Measurements from ENCODE around the gene PRDM10.
"Not testable (repeated sequence)": the region's sequence is repeated elsewhere in the genome, so short reads cannot be mapped to it uniquely, and the experiment has no call there.

Gene PRDM10

DNA sequence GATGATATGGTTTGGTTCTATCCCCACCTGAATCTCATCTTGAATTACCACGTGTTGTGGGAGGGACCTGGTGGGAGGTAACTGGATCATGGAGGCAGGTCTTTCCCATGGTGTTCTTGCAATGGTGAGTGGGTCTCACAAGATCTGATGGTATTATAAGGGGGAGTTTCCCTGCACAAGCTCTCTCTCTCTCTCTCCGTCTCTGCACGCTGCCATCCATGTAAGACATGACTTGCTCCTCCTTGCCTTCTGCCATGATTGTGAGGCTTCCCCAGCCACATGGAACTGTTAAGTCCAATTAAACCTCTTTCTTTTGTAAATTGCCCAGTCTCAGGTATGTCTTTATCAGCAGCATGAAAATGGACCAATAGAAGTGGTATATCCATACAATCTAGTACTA is 13.2 kb upstream of the PRDM10 start:
- H3K27me3 ChIP-seq (ENCODE audit: control insufficient read depth, insufficient read depth, low read length); H3K9me3 ChIP-seq (ENCODE audit: control insufficient read depth, insufficient read depth, low read depth, low read length); H3K27ac ChIP-seq (ENCODE audit: low read depth, low read length); H3K4me1 ChIP-seq (ENCODE audit: control insufficient read depth, insufficient read depth, low read length); H3K4me3 ChIP-seq (ENCODE audit: low read depth, low read length); H3K36me3 ChIP-seq (ENCODE audit: control insufficient read depth, insufficient read depth, low read length); H3K9ac ChIP-seq (ENCODE audit: low read length): not testable (repeated sequence)

DNA sequence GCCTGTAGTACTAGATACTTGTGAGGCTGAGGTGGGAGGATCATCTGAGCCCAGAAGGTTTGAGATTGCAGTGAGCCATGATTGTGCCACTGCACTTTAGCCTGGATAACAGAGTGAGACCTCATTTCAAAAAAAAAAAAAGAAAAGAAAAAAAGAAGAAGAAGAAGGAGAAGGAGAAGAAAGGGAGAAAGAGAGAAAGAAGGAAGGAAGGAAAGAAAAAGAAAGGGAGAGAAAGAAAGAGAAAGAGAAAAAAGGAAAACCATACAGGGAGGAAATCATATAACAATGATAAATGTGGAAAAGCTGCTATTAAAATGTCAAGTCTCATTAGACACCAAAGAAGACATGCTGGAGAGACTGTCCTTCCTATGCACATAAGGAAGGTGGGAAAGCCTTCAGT is 5.7 kb upstream of the PRDM10 start:
- no peak overlapping the region for H3K27ac ChIP-seq (ENCODE audit: low read depth, low read length)
- no peaks in the 10 kb centered on the region for H3K36me3 ChIP-seq (ENCODE audit: control insufficient read depth, insufficient read depth, low read length)
- H3K4me1 ChIP-seq (ENCODE audit: control insufficient read depth, insufficient read depth, low read length), result no peaks in the 10 kb centered on the region
- H3K27me3 ChIP-seq (ENCODE audit: control insufficient read depth, insufficient read depth, low read length), result no peaks in the 10 kb centered on the region
- H3K9me3 ChIP-seq (ENCODE audit: control insufficient read depth, insufficient read depth, low read depth, low read length), result no peaks in the 10 kb centered on the region
- H3K9ac ChIP-seq (ENCODE audit: low read length), result no peak overlapping the region
- no peak overlapping the region for H3K4me3 ChIP-seq (ENCODE audit: low read depth, low read length)

DNA sequence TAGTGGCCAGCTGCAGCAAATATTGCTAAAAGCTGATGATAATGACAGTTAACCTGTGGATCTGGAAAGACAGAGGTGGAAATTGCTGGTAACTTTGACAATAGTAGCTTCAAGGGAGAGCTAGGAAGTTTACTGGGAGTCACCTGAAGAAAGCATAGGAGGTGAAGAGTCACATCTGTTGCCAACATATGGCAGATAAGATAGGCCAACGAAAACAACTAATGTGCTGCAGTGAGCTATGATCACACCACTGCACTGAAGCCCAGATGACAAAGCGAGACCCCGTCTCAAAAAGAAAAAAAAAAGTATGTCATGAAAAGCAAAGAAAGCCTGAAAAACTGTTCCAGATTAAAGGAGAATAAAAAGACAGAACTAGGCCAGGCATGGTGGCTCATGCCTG is 4.3 kb upstream of the PRDM10 start:
- H3K9me3 ChIP-seq (ENCODE audit: control insufficient read depth, insufficient read depth, low read depth, low read length), result no peaks in the 10 kb centered on the region
- H3K4me1 ChIP-seq (ENCODE audit: control insufficient read depth, insufficient read depth, low read length), result no peaks in the 10 kb centered on the region
- no peaks in the 10 kb centered on the region for H3K27me3 ChIP-seq (ENCODE audit: control insufficient read depth, insufficient read depth, low read length)
- no peak overlapping the region for H3K27ac ChIP-seq (ENCODE audit: low read depth, low read length)
- H3K9ac ChIP-seq (ENCODE audit: low read length), result no peak overlapping the region
- H3K4me3 ChIP-seq (ENCODE audit: low read depth, low read length), result no peak overlapping the region
- H3K36me3 ChIP-seq (ENCODE audit: control insufficient read depth, insufficient read depth, low read length), result no peaks in the 10 kb centered on the region

DNA sequence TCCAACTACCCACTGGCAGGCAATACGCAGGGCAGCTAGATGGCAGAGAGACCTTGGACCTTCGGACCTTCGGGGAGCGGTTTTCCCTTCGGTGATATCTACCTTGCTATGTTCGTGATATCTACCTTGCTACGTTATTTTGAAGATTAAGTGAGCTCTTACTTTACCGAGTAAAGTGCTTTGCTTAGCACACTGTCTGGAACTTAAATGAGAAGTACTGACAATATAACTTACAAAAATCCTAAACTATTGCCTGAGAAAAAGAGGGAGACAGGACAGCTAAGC is 1.0 kb upstream of the PRDM10 start:
- no peaks in the 10 kb centered on the region for H3K27me3 ChIP-seq (ENCODE audit: control insufficient read depth, insufficient read depth, low read length)
- no peaks in the 10 kb centered on the region; the same call in 1 of the 2 replicates for H3K4me1 ChIP-seq (ENCODE audit: control insufficient read depth, insufficient read depth, low read length)

DNA sequence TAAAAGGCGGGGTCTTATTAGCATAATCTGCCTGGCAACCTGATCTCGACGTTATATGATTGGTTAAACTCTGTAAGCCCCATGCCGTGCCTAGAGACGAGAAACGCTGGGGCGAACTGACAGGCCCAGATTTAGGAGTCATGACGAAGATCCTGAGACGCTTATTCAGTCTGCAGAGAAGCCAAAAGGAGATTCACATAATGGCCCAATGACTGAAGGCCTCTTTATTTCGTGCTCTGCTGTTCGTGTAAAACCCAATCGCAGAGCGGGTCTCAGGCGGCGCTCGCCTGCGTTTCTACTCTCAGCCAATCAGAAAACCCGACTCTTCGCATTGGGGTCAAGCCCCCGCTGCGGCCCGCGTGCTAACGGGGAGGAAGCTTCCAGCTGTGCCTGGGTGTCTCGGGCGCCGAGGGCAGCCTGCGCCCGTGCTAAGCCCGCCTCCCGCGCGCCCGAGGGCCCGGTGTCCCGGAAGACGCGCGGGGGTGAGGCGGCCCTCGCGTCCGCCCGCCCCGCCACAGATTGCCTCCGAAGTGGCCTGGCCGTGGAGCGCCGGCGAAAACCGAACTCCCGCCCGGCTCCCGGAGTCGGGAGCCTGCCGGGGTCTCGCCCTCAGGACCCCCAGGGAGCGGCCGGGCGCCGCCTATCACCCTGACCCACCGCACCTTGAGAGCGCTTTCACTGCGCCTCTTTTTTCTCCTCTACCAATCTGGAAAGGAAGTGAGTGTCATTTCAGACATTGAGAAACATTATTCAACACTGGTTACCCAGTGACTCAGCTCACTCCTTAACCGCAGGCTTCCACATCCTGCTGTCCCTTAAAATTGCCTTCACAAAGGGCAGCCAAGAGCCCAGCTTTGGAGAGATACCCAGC is 446 bp upstream of the PRDM10 start:
- no peaks in the 10 kb centered on the region; the same call in 1 of the 2 replicates for H3K4me1 ChIP-seq (ENCODE audit: control insufficient read depth, insufficient read depth, low read length)
- H3K4me3 ChIP-seq (ENCODE audit: low read depth, low read length), result peak overlapping the region; percentile 89
- H3K27ac ChIP-seq (ENCODE audit: low read depth, low read length), result peak overlapping the region; percentile 99
- H3K9me3 ChIP-seq (ENCODE audit: control insufficient read depth, insufficient read depth, low read depth, low read length), result no peaks in the 10 kb centered on the region
- no peaks in the 10 kb centered on the region for H3K36me3 ChIP-seq (ENCODE audit: control insufficient read depth, insufficient read depth, low read length)
- peak overlapping the region; percentile 99 for H3K9ac ChIP-seq (ENCODE audit: low read length)
- H3K27me3 ChIP-seq (ENCODE audit: control insufficient read depth, insufficient read depth, low read length), result no peaks in the 10 kb centered on the region

More for the DNA sequence above, 1.0 kb upstream of the PRDM10 start:
- H3K4me3 ChIP-seq (ENCODE audit: low read depth, low read length), result peak overlapping the region; percentile 89
- H3K36me3 ChIP-seq (ENCODE audit: control insufficient read depth, insufficient read depth, low read length), result no peaks in the 10 kb centered on the region
- peak overlapping the region; percentile 99 for H3K9ac ChIP-seq (ENCODE audit: low read length)
- no peaks in the 10 kb centered on the region for H3K9me3 ChIP-seq (ENCODE audit: control insufficient read depth, insufficient read depth, low read depth, low read length)
- H3K27ac ChIP-seq (ENCODE audit: low read depth, low read length), result peak overlapping the region; percentile 99

DNA sequence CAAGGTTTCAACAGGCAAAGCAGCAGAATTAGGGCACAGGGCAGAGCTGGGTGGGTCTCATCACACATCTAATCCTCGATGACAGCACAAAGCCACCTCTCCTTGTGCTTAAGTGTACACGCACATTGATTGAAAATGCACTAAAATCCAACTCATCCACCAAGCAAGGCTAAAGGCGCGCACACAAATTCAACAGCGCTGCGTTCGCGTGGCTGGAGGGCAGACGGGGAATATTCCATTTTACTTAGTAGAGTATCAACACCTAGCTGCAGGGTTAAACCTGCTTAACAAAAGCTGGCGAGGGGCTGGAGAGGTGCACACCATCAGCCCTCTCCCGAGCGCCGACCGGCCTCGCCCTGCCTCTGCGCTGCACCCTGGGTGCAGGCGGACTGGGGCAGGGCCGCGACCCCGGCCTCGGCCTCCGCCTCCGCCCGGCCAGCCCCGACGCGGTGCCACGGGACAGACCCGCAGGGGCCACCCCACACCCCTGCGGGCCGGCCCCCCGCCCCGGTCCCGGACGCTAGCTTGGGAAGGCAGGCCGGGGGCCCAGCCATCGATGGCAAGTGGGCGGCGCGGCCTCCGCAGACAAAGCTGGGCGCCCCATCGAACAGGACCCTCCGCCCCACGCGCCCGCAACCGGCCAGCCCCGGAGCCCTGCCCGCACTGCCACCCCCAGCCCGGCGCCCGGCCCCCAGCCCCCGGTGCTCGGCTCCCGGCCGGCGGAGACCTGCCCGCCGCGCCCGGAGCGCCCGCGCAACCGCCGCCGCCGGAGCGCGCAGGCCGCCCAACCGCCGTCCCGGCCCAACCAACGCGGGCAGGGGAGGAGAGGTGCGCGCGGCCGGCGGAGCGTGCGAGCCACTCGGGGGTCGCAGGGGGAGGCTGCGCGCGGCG is 929 bp downstream of the PRDM10 start:
- no peaks in the 10 kb centered on the region for H3K27me3 ChIP-seq (ENCODE audit: control insufficient read depth, insufficient read depth, low read length)
- peak overlapping the region; percentile 89 for H3K4me3 ChIP-seq (ENCODE audit: low read depth, low read length)
- H3K4me1 ChIP-seq (ENCODE audit: control insufficient read depth, insufficient read depth, low read length), result peaks cover 3% of the 10 kb centered on the region
- 0 out of 2 replicates have a peak, but pooled peaks cover 3% of the 10 kb centered on the region for H3K36me3 ChIP-seq (ENCODE audit: control insufficient read depth, insufficient read depth, low read length)
- H3K9ac ChIP-seq (ENCODE audit: low read length), result peak overlapping the region; percentile 99
- H3K9me3 ChIP-seq (ENCODE audit: control insufficient read depth, insufficient read depth, low read depth, low read length), result no peaks in the 10 kb centered on the region
- peak overlapping the region; percentile 99 for H3K27ac ChIP-seq (ENCODE audit: low read depth, low read length)

DNA sequence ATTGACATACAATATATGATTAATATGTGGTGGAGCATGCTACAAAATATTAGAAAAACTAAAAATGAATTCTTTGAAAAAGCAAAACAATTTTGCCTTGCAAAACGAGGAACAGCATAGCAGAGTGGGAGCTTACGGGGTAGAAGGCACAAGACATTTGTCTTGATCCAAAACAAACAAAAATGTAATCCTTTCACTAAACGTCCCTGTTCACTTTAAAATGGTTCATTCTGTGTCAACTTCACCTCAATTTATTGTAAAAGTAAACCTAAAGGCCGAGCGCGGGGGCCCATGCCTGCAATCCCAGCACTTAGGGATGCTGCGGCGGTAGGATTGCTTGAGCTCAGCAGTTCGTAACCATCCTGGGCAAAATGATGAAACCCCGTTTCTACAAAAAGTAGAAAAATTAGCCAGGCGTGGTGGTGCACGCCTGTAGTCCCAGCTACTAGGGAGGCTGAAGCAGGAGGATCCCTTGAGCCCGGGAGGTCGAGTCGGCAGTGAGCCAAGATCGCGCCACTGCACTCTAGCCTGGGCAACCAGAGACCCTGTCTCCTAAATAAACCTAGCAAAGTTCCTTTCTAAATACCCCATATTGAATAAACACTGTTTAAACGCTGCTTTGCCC is 2.0 kb downstream of the PRDM10 start:
- Histone ChIP-seq H3K27ac (ENCODE audit: low read depth, low read length) (no peak overlapping the region), H3K9me3 (ENCODE audit: control insufficient read depth, insufficient read depth, low read depth, low read length) (no peaks in the 10 kb centered on the region), H3K4me3 (ENCODE audit: low read depth, low read length) (peak overlapping the region; percentile 89), H3K27me3 (ENCODE audit: control insufficient read depth, insufficient read depth, low read length) (no peaks in the 10 kb centered on the region), H3K9ac (ENCODE audit: low read length) (no peak overlapping the region), H3K36me3 (ENCODE audit: control insufficient read depth, insufficient read depth, low read length) (0 out of 2 replicates have a peak, but pooled peaks cover 3% of the 10 kb centered on the region), H3K4me1 (ENCODE audit: control insufficient read depth, insufficient read depth, low read length) (peaks cover 7% of the 10 kb centered on the region)

DNA sequence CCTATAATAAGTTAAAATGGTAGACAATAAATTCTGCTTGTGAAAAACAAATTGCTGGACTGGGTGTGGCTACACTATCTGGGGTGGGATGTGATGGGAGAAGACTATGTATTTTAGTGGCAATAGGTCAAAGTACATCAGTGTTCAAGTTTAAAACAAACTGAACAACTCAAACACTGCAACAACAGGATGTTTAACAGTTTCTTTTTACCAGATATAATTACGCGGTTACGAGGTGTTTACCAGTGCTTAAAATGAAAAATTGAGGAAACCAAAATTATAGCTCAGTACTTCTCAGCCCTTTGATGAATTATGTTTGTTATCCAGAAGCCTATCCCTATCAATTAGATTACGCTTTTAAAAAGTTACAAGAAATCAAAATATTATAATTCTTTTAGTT is 3.2 kb downstream of the PRDM10 start:
- Histone ChIP-seq H3K9ac (ENCODE audit: low read length) (no peak overlapping the region), H3K36me3 (ENCODE audit: control insufficient read depth, insufficient read depth, low read length) (0 out of 2 replicates have a peak, but pooled peaks cover 3% of the 10 kb centered on the region), H3K27ac (ENCODE audit: low read depth, low read length) (no peak overlapping the region), H3K9me3 (ENCODE audit: control insufficient read depth, insufficient read depth, low read depth, low read length) (no peaks in the 10 kb centered on the region), H3K27me3 (ENCODE audit: control insufficient read depth, insufficient read depth, low read length) (no peaks in the 10 kb centered on the region), H3K4me1 (ENCODE audit: control insufficient read depth, insufficient read depth, low read length) (peaks cover 7% of the 10 kb centered on the region), H3K4me3 (ENCODE audit: low read depth, low read length) (no peak overlapping the region)

DNA sequence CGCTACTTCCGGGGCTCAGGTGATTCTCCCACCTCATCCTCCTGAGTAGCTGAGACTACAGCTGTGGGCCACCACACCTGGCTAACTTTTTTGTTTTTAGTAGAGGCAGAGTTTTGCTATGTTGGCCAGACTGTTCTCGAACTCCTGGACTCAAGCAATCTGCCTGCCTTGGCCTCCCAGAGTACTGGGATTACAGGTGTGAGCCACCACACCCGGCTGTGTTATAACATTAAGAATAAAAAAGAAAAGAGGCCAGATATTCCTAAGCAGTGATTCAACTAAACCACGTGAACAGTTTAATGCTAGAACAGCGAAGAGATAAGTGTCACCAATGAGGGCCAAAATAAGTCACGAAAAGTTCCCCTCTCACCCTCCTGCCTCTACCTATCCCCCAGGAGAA is 3.7 kb downstream of the PRDM10 start:
- H3K27ac ChIP-seq (ENCODE audit: low read depth, low read length), result no peak overlapping the region

DNA sequence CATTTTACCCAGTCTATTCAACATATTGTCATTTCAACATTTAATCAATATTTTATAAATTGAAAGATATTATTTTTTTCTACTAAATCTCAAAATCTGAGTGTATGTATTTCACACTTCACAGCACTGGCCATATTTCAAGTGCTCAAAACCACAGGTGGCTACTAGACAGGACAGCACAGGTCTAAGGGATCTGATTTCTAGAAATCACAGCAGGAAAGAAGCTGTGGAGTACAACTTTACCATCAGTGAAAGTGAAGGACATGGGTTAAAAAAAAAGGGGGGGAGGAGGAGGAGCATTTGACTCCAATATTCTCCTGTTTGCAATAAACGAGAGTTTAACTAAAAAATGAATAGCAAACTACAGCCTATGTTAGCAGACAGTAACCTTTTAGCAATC is 4.5 kb downstream of the PRDM10 start:
- Histone ChIP-seq H3K4me1 (ENCODE audit: control insufficient read depth, insufficient read depth, low read length) (peaks cover 7% of the 10 kb centered on the region), H3K36me3 (ENCODE audit: control insufficient read depth, insufficient read depth, low read length) (0 out of 2 replicates have a peak, but pooled peaks cover 3% of the 10 kb centered on the region), H3K4me3 (ENCODE audit: low read depth, low read length) (no peak overlapping the region)

More for the DNA sequence above, 3.7 kb downstream of the PRDM10 start:
- H3K4me1 ChIP-seq (ENCODE audit: control insufficient read depth, insufficient read depth, low read length), result peaks cover 7% of the 10 kb centered on the region
- no peak overlapping the region for H3K4me3 ChIP-seq (ENCODE audit: low read depth, low read length)
- no peaks in the 10 kb centered on the region for H3K27me3 ChIP-seq (ENCODE audit: control insufficient read depth, insufficient read depth, low read length)
- H3K9ac ChIP-seq (ENCODE audit: low read length), result no peak overlapping the region
- H3K9me3 ChIP-seq (ENCODE audit: control insufficient read depth, insufficient read depth, low read depth, low read length), result no peaks in the 10 kb centered on the region
- H3K36me3 ChIP-seq (ENCODE audit: control insufficient read depth, insufficient read depth, low read length), result 0 out of 2 replicates have a peak, but pooled peaks cover 3% of the 10 kb centered on the region

More for the DNA sequence above, 4.5 kb downstream of the PRDM10 start:
- no peak overlapping the region for H3K9ac ChIP-seq (ENCODE audit: low read length)
- H3K9me3 ChIP-seq (ENCODE audit: control insufficient read depth, insufficient read depth, low read depth, low read length), result no peaks in the 10 kb centered on the region
- no peak overlapping the region for H3K27ac ChIP-seq (ENCODE audit: low read depth, low read length)
- no peaks in the 10 kb centered on the region for H3K27me3 ChIP-seq (ENCODE audit: control insufficient read depth, insufficient read depth, low read length)

Data from HUES6 (cell line).